HepG2 (cell line): ENCODE data around the gene GRM5. TPM values are rescaled to one million over a fixed set of nuclear protein-coding genes. Genes with fewer than 3 reads are reported as not detected.

Experiments
- ATAC-seq: fragments of 200-7000 bp; cut with Tn5 transposase; 3 replicates; pipeline ENCODE4 v1.9.1; 2020; ENCODE audit warnings: mild to moderate bottlenecking, moderate library complexity
- BruUV-seq: library from RNA; stranded (reverse); fragments of 400-500 nt; replicated peaks from 2 replicates; lab custom pipeline; 2021; lab: Mats Ljungman, UMichigan
- CTCF ChIA-PET: fragments of 300-600 bp; formaldehyde crosslinking; extraction: SDS; loops from one replicate; lab custom pipeline; 2021; ENCODE audit warnings: low total read pairs, inconsistent platforms, low intra/inter-chr PET ratio; lab: Yijun Ruan, JAX
- POLR2A ChIA-PET: fragments of 350-600 bp; sonication (Branson Sonifier 250); formaldehyde crosslinking; loops from one replicate; lab custom pipeline; 2020; ENCODE audit warnings: antibody characterized with exemption, inconsistent platforms; lab: Yijun Ruan, JAX
- DNase-seq: peaks from one replicate; pipeline ENCODE4 v3.0.0-alpha.2; 2015; ENCODE audit warnings: low spot score
- FAIRE-seq: peaks from 3 replicates; lab custom pipeline; 2011; peaks lifted over from hg19 to GRCh38; lab: Jason Lieb, UNC
- H2AFZ ChIP-seq: one replicate; pipeline ENCODE4 v1.6.1; 2011; ENCODE audit warnings: low read length, inconsistent platforms
- H3K27ac ChIP-seq: fragments of 300-600 bp; 3 replicates; pipeline ENCODE4 v1.8.0; 2011; ENCODE audit warnings: mixed run types, mild to moderate bottlenecking, mixed read lengths, low read length, inconsistent platforms; ENCODE audit not compliant: insufficient read depth; ENCODE audit errors: extremely low read length
- H3K27me3 ChIP-seq, 2 experiments: fragments of 200-600 bp in 1 of 2; 2 replicates in 1 of 2; 3 replicates in 1 of 2; pipeline versions ENCODE4 v1.6.0 to v1.8.0; 2011; ENCODE audit warnings: low read length in 2 of 2, mild to moderate bottlenecking in 2 of 2, moderate library complexity in 2 of 2, inconsistent platforms in 1 of 2; ENCODE audit not compliant: insufficient read depth in 2 of 2, control insufficient read depth in 1 of 2
- H3K36me3 ChIP-seq, 2 experiments: fragments of 200-600 bp in 1 of 2; replicated peaks in 1 of 2; 2 replicates in 1 of 2; 3 replicates in 1 of 2; pipeline versions ENCODE4 v1.5.1 to v1.8.0; 2011; ENCODE audit warnings: low read length in 2 of 2, inconsistent platforms in 1 of 2; ENCODE audit not compliant: insufficient read depth in 2 of 2, control insufficient read depth in 1 of 2
- H3K4me1 ChIP-seq: 2 replicates; pipeline ENCODE4 v1.5.1; 2012; ENCODE audit warnings: low read length, inconsistent platforms; ENCODE audit not compliant: insufficient read depth
- H3K4me2 ChIP-seq: 2 replicates; pipeline ENCODE4 v1.6.0; 2011; ENCODE audit warnings: low read depth, low read length, inconsistent platforms
- H3K4me3 ChIP-seq, 3 experiments: fragments of 200-600 bp in 1 of 3; sonication (generic), shearing (Covaris generic) in 1 of 3; replicated peaks in 1 of 3; 2 replicates each; pipeline ENCODE4 v1.5.1; 2011 to 2016; ENCODE audit warnings: low read length in 3 of 3, inconsistent platforms in 2 of 3, low read depth in 2 of 3, mild to moderate bottlenecking in 2 of 3, control low read depth in 1 of 3, mixed read lengths in 1 of 3; ENCODE audit not compliant: insufficient read depth in 1 of 3
- H3K79me2 ChIP-seq: one replicate; pipeline ENCODE4 v1.6.1; 2011; ENCODE audit warnings: low read length, inconsistent platforms; ENCODE audit not compliant: insufficient read depth
- H3K9ac ChIP-seq: 2 replicates; pipeline ENCODE4 v1.6.0; 2011; ENCODE audit warnings: mild to moderate bottlenecking, low read depth, low read length, inconsistent platforms; ENCODE audit not compliant: insufficient read depth
- H3K9me3 ChIP-seq: 2 replicates; pipeline ENCODE4 v1.5.1; 2012; ENCODE audit warnings: mild to moderate bottlenecking, low read length
- H4K20me1 ChIP-seq: 2 replicates; pipeline ENCODE4 v1.6.0; 2011; ENCODE audit warnings: inconsistent platforms, mild to moderate bottlenecking, low read length, moderate library complexity; ENCODE audit not compliant: insufficient read depth
- AHDC1 ChIP-seq: sonication (generic); formaldehyde crosslinking; IDR thresholded peaks from 2 replicates; pipeline ENCODE4 v1.5.1; 2020; ENCODE audit warnings: mild to moderate bottlenecking, missing genetic modification reagents, borderline replicate concordance
- DNMT1 ChIP-seq: sonication (generic); formaldehyde crosslinking; IDR thresholded peaks from 2 replicates; pipeline ENCODE4 v1.5.1; 2020; ENCODE audit warnings: mild to moderate bottlenecking, missing genetic modification reagents
- DPF2 ChIP-seq: sonication (generic); formaldehyde crosslinking; IDR thresholded peaks from 2 replicates; pipeline ENCODE4 v1.4.0; 2020; ENCODE audit warnings: mild to moderate bottlenecking, low read depth, missing genetic modification reagents, borderline replicate concordance
- JARID2 ChIP-seq: sonication (generic); formaldehyde crosslinking; IDR thresholded peaks from 2 replicates; pipeline ENCODE4 v1.8.1; 2023; ENCODE audit warnings: missing genetic modification reagents, inconsistent platforms; ENCODE audit not compliant: insufficient replicate concordance
- KLF9 ChIP-seq: IDR thresholded peaks from 2 replicates; pipeline ENCODE4 v1.6.1; 2016; ENCODE audit warnings: low read depth
- PHB2 ChIP-seq: fragments of 450-650 bp; IDR thresholded peaks from 2 replicates; pipeline ENCODE4 v1.6.1; 2018; ENCODE audit not compliant: partially characterized antibody
- RCOR2 ChIP-seq: IDR thresholded peaks from 2 replicates; pipeline ENCODE4 v1.6.1; 2016; ENCODE audit warnings: missing biosample characterization, missing genetic modification reagents
- SALL2 ChIP-seq: sonication (generic); formaldehyde crosslinking; IDR thresholded peaks from 2 replicates; pipeline ENCODE4 v1.8.1; 2023; ENCODE audit warnings: mild to moderate bottlenecking, missing genetic modification reagents, inconsistent platforms
- THAP8 ChIP-seq: sonication (generic); formaldehyde crosslinking; IDR thresholded peaks from 2 replicates; pipeline ENCODE4 v1.5.1; 2020; ENCODE audit warnings: missing genetic modification reagents, mild to moderate bottlenecking, borderline replicate concordance
- ZMAT5 ChIP-seq: sonication (generic); formaldehyde crosslinking; IDR thresholded peaks from 2 replicates; pipeline ENCODE4 v1.5.0; 2020; ENCODE audit warnings: mild to moderate bottlenecking, low read depth, missing genetic modification reagents, borderline replicate concordance
- ZNF20 ChIP-seq: sonication (generic); formaldehyde crosslinking; IDR thresholded peaks from 2 replicates; pipeline ENCODE4 v1.4.0; 2020; ENCODE audit warnings: mild to moderate bottlenecking, moderate library complexity, missing genetic modification reagents
- ZNF33A ChIP-seq: sonication (generic); formaldehyde crosslinking; IDR thresholded peaks from 2 replicates; pipeline ENCODE4 v1.5.1; 2020; ENCODE audit warnings: missing genetic modification reagents, mild to moderate bottlenecking, moderate library complexity, borderline replicate concordance
- ZSCAN31 ChIP-seq: sonication (generic); formaldehyde crosslinking; IDR thresholded peaks from 2 replicates; pipeline ENCODE4 v1.5.0; 2020; ENCODE audit warnings: low read depth, mild to moderate bottlenecking, missing genetic modification reagents
- WGBS: methylation state at CpG from one replicate; pipeline ENCODE4 v1.1.6; 2017; ENCODE audit warnings: low lambda C conversion rate; 5-methylcytosine and 5-hydroxymethylcytosine counted together
- in situ Hi-C: cut with HindIII; loops from 2 replicates; pipeline ENCODE4 v1.10.0; 2017; ENCODE audit warnings: low pct_unique_long_range_greater_than_20kb; ENCODE audit not compliant: extremely low pct_ligation_motif_present
- intact Hi-C: fragments of 100-400 bp; cut with micrococcal nuclease; formaldehyde crosslinking; loops from one replicate; pipeline ENCODE4 v1.10.0; 2022; ENCODE audit not compliant: unreplicated experiment
- polyA plus RNA-seq, 8 experiments: library from polyadenylated mRNA; depleted of rRNA in 3 of 8; stranded (reverse) in 7 of 8; unstranded in 1 of 8; fragments of >200 nt; fragmentation: Illumina TruSeq in 4 of 8; extraction: Trizol in 4 of 8; gene quantifications; 2 replicates each; pipeline versions ENCODE4 v1.2.1 to v1.2.3, GENCODE V29; 2011 to 2016; ENCODE audit warnings: low read depth in 4 of 8, missing spikeins in 1 of 8, mixed read lengths in 1 of 8; ENCODE audit not compliant: insufficient read depth in 1 of 8
- total RNA-seq, 5 experiments: library from RNA; depleted of rRNA; stranded (reverse); fragments of >200 nt; fragmentation: Illumina TruSeq; extraction: Trizol; gene quantifications; 2 replicates each; pipeline ENCODE4 v1.2.3, GENCODE V29; 2016; ENCODE audit warnings: low read depth in 1 of 5
- TF ChIP-seq, protein P1 (sequence below): sonication (generic); formaldehyde crosslinking; IDR thresholded peaks from 2 replicates; pipeline ENCODE4 v1.4.0; 2020; ENCODE audit warnings: missing genetic modification reagents

GRM5 gene
- total and polyA plus RNA-seq, 2 of the 13 experiments (the other 11 are each of a cell fraction or from before 2014, with no cell fraction given) = not detected

DNA sequence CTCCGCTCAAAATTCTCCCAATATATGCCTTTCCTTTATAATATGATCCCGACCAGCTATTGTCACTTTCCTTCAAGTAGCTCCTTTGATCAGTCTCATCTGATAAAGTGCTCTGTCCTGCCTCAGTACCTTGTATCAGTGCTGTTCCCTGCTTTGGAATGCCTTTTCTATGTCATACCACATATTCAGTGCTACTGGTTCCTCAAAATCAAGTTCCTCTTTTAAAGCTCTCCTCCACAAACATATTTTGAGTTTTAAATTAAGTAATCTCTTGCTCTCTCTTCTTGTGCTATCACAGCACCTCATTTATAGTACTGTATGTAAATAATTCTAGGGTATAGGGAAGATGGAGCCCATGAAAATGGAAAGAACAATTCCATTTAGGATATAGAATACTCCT, 591.1 kb downstream of the GRM5 start (continued):
- no peak for TF ChIP-seq DPF2 (CRISPR knock-in tag)
- TF ChIP-seq, protein P1, sequence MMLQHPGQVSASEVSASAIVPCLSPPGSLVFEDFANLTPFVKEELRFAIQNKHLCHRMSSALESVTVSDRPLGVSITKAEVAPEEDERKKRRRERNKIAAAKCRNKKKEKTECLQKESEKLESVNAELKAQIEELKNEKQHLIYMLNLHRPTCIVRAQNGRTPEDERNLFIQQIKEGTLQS = no peak
- no peak for TF ChIP-seq RCOR2 (CRISPR knock-in tag)

DNA sequence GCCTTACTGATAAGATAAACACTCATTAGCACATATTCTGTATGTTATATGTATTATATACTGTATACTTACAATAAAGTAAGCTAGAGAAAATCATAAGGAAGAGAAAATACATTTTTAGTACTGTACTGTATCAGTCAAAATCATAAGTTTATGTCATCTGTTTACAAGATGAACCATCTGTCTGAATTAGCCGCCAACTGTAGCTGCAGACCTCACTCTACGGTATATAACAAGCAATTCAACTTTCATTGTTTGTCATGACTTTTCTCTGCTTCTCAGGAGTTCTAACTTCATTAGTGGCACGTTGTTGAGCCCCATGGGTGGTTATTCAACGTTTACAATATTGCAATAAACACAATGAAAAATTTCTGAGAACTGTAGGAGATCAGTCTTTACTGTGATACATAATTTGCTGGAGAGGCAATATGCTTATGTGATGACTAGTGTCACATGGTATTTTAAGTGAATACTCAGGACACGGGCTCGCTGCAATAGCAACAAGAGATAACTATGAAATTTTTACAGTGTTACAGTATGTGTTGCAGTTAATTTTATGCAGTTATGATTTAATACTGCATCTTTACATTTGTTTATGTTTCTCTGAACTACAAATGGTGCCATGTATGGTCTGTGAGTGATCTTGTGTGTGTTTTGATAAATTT, 596.1 kb downstream of the GRM5 start:
- POLR2A ChIA-PET = no interaction called here
- TF ChIP-seq ZNF20 (CRISPR knock-in tag) (no peak), SALL2 (CRISPR knock-in tag) (no peak), JARID2 (CRISPR knock-in tag) (no peak), KLF9 (CRISPR knock-in tag) (no peak), ZNF33A (CRISPR knock-in tag) (no peak), DNMT1 (CRISPR knock-in tag) (no peak), AHDC1 (no peak), THAP8 (no peak), PHB2 (no peak), ZSCAN31 (CRISPR knock-in tag) (no peak), ZMAT5 (no peak)

More for the DNA sequence above, 596.1 kb downstream of the GRM5 start:
- Histone ChIP-seq H3K4me3 (no peak overlapping the region), H3K79me2 (no peaks in the 10 kb centered on the region), H3K27me3 (no peaks in the 10 kb centered on the region), H3K9me3 (no peaks in the 10 kb centered on the region), H3K4me2 (no peak overlapping the region), H3K4me1 (no peaks in the 10 kb centered on the region), H4K20me1 (no peaks in the 10 kb centered on the region), H3K36me3 (no peaks in the 10 kb centered on the region), H3K27ac (no peak overlapping the region), H3K9ac (no peak overlapping the region), H2AFZ (no peak overlapping the region)
- CTCF ChIA-PET = no interaction called here
- BruUV-seq = no TSS peak
- FAIRE-seq (no peak), ATAC-seq (no peak), DNase-seq (no peak)
- intact Hi-C loops (no loop called here), in situ Hi-C loops (no loop called here)
- WGBS = 22% methylated on average over 6 of the region's 6 CpGs
